Measurements from ENCODE around the gene NFIA.

NFIA gene

GRCh38 chr1:61046434-61046833 is 35.9 kb upstream of the NFIA start:
- no peaks in the 10 kb centered on the region for H3K27me3 ChIP-seq (ENCODE audit: control insufficient read depth, insufficient read depth, low read length)
- H3K9ac ChIP-seq = no peak overlapping the region
- H3K27ac ChIP-seq = no peak overlapping the region
- H3K36me3 ChIP-seq (ENCODE audit: control insufficient read depth, insufficient read depth, low read length) = no peaks in the 10 kb centered on the region
- H3K4me2 ChIP-seq (ENCODE audit: low read length) = no peak overlapping the region
- H3K4me3 ChIP-seq (ENCODE audit: low read depth, low read length) = no peak overlapping the region
- H2AFZ ChIP-seq = no peak overlapping the region
- H3K4me1 ChIP-seq = no peaks in the 10 kb centered on the region
- H3K9me3 ChIP-seq (ENCODE audit: control insufficient read depth, low read length) = no peaks in the 10 kb centered on the region
- no peaks in the 10 kb centered on the region for H3K79me2 ChIP-seq
- TF ChIP-seq CTCF (IDR thresholded peaks at IDR 0.05) = no peak

- H3K36me3 ChIP-seq (ENCODE audit: control insufficient read depth, insufficient read depth, low read length) = no peaks in the 10 kb centered on the region
- no peak overlapping the region for H2AFZ ChIP-seq
- H3K9me3 ChIP-seq (ENCODE audit: control insufficient read depth, low read length) = no peaks in the 10 kb centered on the region
- no peak for TF ChIP-seq CTCF (IDR thresholded peaks at IDR 0.05)
- H3K27me3 ChIP-seq (ENCODE audit: control insufficient read depth, insufficient read depth, low read length) = no peaks in the 10 kb centered on the region
- no peak overlapping the region for H3K27ac ChIP-seq
- no peaks in the 10 kb centered on the region for H3K79me2 ChIP-seq
- H3K4me2 ChIP-seq (ENCODE audit: low read length) = no peak overlapping the region
- H3K9ac ChIP-seq = no peak overlapping the region
- no peak overlapping the region for H3K4me3 ChIP-seq (ENCODE audit: low read depth, low read length)
- H3K4me1 ChIP-seq = no peaks in the 10 kb centered on the region
Measured at GRCh38 chr1:61047061-61047460, 35.3 kb upstream of the NFIA start.

GRCh38 chr1:61049850-61050540 is 32.4 kb upstream of the NFIA start:
- Histone ChIP-seq H3K79me2 (no peaks in the 10 kb centered on the region), H3K27me3 (ENCODE audit: control insufficient read depth, insufficient read depth, low read length) (no peaks in the 10 kb centered on the region), H3K9ac (peak overlapping the region; percentile 87), H3K4me1 (peaks cover 2% of the 10 kb centered on the region), H3K9me3 (ENCODE audit: control insufficient read depth, low read length) (no peaks in the 10 kb centered on the region), H3K27ac (peak overlapping the region; percentile 95), H3K4me3 (ENCODE audit: low read depth, low read length) (peak overlapping the region; percentile 86), H3K4me2 (ENCODE audit: low read length) (peak overlapping the region; percentile 98), H2AFZ (peak overlapping the region; percentile 70), H3K36me3 (ENCODE audit: control insufficient read depth, insufficient read depth, low read length) (no peaks in the 10 kb centered on the region)
- peak; percentile 88 for TF ChIP-seq CTCF (IDR thresholded peaks at IDR 0.05)

GRCh38 chr1:61050541-61051442 is 31.6 kb upstream of the NFIA start:
- Histone ChIP-seq H3K36me3 (ENCODE audit: control insufficient read depth, insufficient read depth, low read length) (no peaks in the 10 kb centered on the region), H2AFZ (peak overlapping the region; percentile 70), H3K4me3 (ENCODE audit: low read depth, low read length) (peak overlapping the region; percentile 86), H3K4me1 (peaks cover 2% of the 10 kb centered on the region), H3K4me2 (ENCODE audit: low read length) (peak overlapping the region; percentile 98), H3K9ac (peak overlapping the region; percentile 87), H3K27me3 (ENCODE audit: control insufficient read depth, insufficient read depth, low read length) (no peaks in the 10 kb centered on the region), H3K27ac (peak overlapping the region; percentile 95), H3K9me3 (ENCODE audit: control insufficient read depth, low read length) (no peaks in the 10 kb centered on the region), H3K79me2 (no peaks in the 10 kb centered on the region)
- TF ChIP-seq CTCF (IDR thresholded peaks at IDR 0.05) = no peak

Measured in parathyroid adenoma (tissue), 2 donors.